Tibial artery (tissue), 4 donors: ENCODE data around the gene INPP5A.

ENCODE experiments used
- DNase-seq, 2 donors: peaks; one replicate each; pipeline ENCODE4 v3.0.0-alpha.2; 2019
- H3K27ac ChIP-seq, 2 donors: fragments of 200-600 bp; sonication (generic) in 1 of 2; 1 replicate in 1 of 2; 2 replicates in 1 of 2; pipeline ENCODE4 v1.5.1; 2018 to 2019; ENCODE audit warnings: mild to moderate bottlenecking in 1 of 2
- H3K27me3 ChIP-seq, 2 donors: fragments of 200-600 bp; sonication (generic) in 1 of 2; one replicate each; pipeline versions ENCODE4 v1.5.1 to v1.6.0; 2016 to 2019
- H3K36me3 ChIP-seq, 3 donors: fragments of 200-600 bp; sonication (generic) in 2 of 3; one replicate each; pipeline ENCODE4 v1.5.1; 2016 to 2019; ENCODE audit warnings: mild to moderate bottlenecking in 2 of 3
- H3K4me1 ChIP-seq, 4 donors: fragments of 200-600 bp; sonication (generic) in 2 of 4; 1 replicate in 3 of 4; 2 replicates in 1 of 4; pipeline ENCODE4 v1.5.1; 2016 to 2019
- H3K4me3 ChIP-seq, 2 donors: fragments of 200-600 bp; sonication (generic) in 1 of 2; 1 replicate in 1 of 2; 2 replicates in 1 of 2; pipeline ENCODE4 v1.5.1; 2018 to 2019; ENCODE audit warnings: mild to moderate bottlenecking in 2 of 2
- H3K9me3 ChIP-seq, 3 donors: fragments of 200-600 bp; sonication (generic) in 1 of 3; one replicate each; pipeline ENCODE4 v1.5.1; 2016 to 2019
- CTCF ChIP-seq, 2 experiments: fragments of 200-600 bp in 1 of 2; fragments of 450-650 bp in 1 of 2; IDR thresholded peaks; one replicate each; pipeline ENCODE4 v1.5.1; 2017 to 2019; ENCODE audit warnings: antibody characterized with exemption in 2 of 2, mild to moderate bottlenecking in 1 of 2, moderate library complexity in 1 of 2
- intact Hi-C: fragments of 100-400 bp; cut with DNase I; formaldehyde crosslinking; loops from one replicate; pipeline ENCODE4 v1.15.0; 2023; ENCODE audit warnings: low total_unique reads

The INPP5A gene

GRCh38 chr10:132546567-132547420, 9.2 kb downstream of the INPP5A start:
- intact Hi-C loops = no loop called here
- Histone ChIP-seq H3K9me3 (no peaks in the 10 kb centered on the region), H3K27ac (no peak overlapping the region), H3K4me3 (no peak overlapping the region), H3K36me3 (no peaks in the 10 kb centered on the region), H3K4me1 (peaks cover 0 to 94% (median 61%) of the 10 kb centered on the region in 4 donors), H3K27me3 (no peaks in the 10 kb centered on the region)
- TF ChIP-seq CTCF (IDR thresholded peaks at IDR 0.05) = no peak
- DNase-seq = peak; percentile 20 to 67

GRCh38 chr10:132547421-132547861, 9.9 kb downstream of the INPP5A start:
- Histone ChIP-seq H3K27ac (no peak overlapping the region), H3K27me3 (no peaks in the 10 kb centered on the region), H3K36me3 (no peaks in the 10 kb centered on the region), H3K4me3 (no peak overlapping the region), H3K4me1 (peaks cover 0 to 90% (median 57%) of the 10 kb centered on the region in 4 donors), H3K9me3 (no peaks in the 10 kb centered on the region)
- DNase-seq = peak; percentile 16 to 65
- TF ChIP-seq CTCF (IDR thresholded peaks at IDR 0.05) = no peak
- intact Hi-C loops = no loop called here

- H3K9me3 ChIP-seq = no peaks in the 10 kb centered on the region
- peak; percentile 19 to 60 for DNase-seq
- intact Hi-C loops = no loop called here
- H3K27ac ChIP-seq = no peak overlapping the region
- no peak overlapping the region for H3K4me3 ChIP-seq
- no peaks in the 10 kb centered on the region for H3K27me3 ChIP-seq
- H3K4me1 ChIP-seq = peaks cover 0 to 82% (median 54%) of the 10 kb centered on the region in 4 donors
- TF ChIP-seq CTCF (IDR thresholded peaks at IDR 0.05) = no peak
- H3K36me3 ChIP-seq = no peaks in the 10 kb centered on the region
Measured at GRCh38 chr10:132548106-132548823, 10.7 kb downstream of the INPP5A start.

DNA sequence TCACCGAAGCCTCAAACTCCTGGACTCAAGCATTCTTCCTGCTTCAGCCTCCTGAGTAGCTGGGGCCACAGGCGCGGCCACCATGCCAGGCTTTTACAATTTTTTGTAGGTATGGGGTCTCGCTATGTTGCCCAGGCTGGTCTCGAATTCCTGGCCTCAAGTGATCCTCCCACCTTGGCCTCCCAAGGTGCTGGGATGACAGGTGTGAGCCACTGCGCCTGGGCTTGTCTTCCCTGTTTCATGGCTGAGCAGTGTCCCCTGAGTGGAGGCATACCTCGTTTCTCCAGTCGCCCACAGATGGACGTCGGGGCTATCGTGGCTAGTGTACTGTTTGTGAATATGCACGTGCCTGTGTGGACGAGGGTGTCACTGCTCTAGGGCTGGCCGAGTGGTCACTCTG, 11.3 kb downstream of the INPP5A start:
- no peak overlapping the region for H3K27ac ChIP-seq
- H3K4me3 ChIP-seq = no peak overlapping the region
- DNase-seq = peak in 1 of 2 donors; percentile 39
- no peaks in the 10 kb centered on the region for H3K36me3 ChIP-seq
- H3K9me3 ChIP-seq = no peaks in the 10 kb centered on the region
- no peak for TF ChIP-seq CTCF (IDR thresholded peaks at IDR 0.05)
- peaks cover 0 to 82% (median 52%) of the 10 kb centered on the region in 4 donors for H3K4me1 ChIP-seq
- no peaks in the 10 kb centered on the region for H3K27me3 ChIP-seq
- intact Hi-C loops = no loop called here

DNA sequence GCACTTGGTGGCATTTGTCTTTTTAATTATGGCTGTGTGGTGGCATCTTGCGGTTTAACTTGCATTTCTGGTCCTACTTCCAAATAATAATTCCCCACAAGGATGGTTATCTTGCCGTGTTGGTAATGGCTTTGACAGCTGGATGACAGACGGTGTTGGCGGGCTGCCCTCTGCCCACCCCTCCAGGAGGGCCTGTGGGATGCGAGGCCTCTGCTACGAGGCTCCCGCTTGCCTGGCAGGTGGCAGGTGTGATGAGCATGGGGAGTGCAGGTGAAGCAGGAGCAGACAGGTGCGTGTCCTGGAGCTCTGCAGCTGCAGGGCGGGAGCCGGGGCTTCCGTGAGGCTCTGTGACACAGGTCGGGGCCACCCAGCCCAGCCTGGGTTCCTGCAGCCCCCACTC, 11.8 kb downstream of the INPP5A start:
- H3K4me3 ChIP-seq = no peak overlapping the region
- H3K9me3 ChIP-seq = no peaks in the 10 kb centered on the region
- TF ChIP-seq CTCF (IDR thresholded peaks at IDR 0.05) = no peak
- no peaks in the 10 kb centered on the region for H3K36me3 ChIP-seq
- no peak overlapping the region for H3K27ac ChIP-seq
- intact Hi-C loops = no loop called here
- peak in 1 of 2 donors; percentile 49 for DNase-seq
- peaks cover 0 to 82% (median 48%) of the 10 kb centered on the region in 4 donors for H3K4me1 ChIP-seq
- H3K27me3 ChIP-seq = no peaks in the 10 kb centered on the region
